Thymus (tissue), 11 donors: ENCODE data around the gene CS. TPM values are rescaled to one million over a fixed set of nuclear protein-coding genes. Genes with fewer than 3 reads are reported as not detected.

ENCODE experiments used
- DNase-seq, 9 donors: peaks; one replicate each; pipeline ENCODE4 v3.0.0-alpha.2; 2013; ENCODE audit warnings: low spot score in 9 of 9, low read depth in 6 of 9, missing footprints in 1 of 9
- H3K27ac ChIP-seq, 2 donors: one replicate each; pipeline ENCODE4 v1.5.1; 2013; ENCODE audit warnings: control low read depth in 1 of 2, low read depth in 1 of 2, low read length in 1 of 2, mild to moderate bottlenecking in 1 of 2, moderate library complexity in 1 of 2
- H3K27me3 ChIP-seq, 2 donors: one replicate each; pipeline ENCODE4 v1.5.1; 2013; ENCODE audit warnings: low read length in 1 of 2; ENCODE audit not compliant: control insufficient read depth in 2 of 2, insufficient read depth in 1 of 2
- H3K36me3 ChIP-seq, 2 donors: one replicate each; pipeline ENCODE4 v1.5.1; 2013; ENCODE audit warnings: low read length in 1 of 2, mild to moderate bottlenecking in 1 of 2, moderate library complexity in 1 of 2; ENCODE audit not compliant: control insufficient read depth in 2 of 2, insufficient read depth in 2 of 2
- H3K4me1 ChIP-seq, 2 donors: one replicate each; pipeline ENCODE4 v1.5.1; 2013; ENCODE audit warnings: low read length in 2 of 2; ENCODE audit not compliant: control insufficient read depth in 2 of 2, insufficient read depth in 2 of 2
- H3K4me3 ChIP-seq, 2 donors: one replicate each; pipeline ENCODE4 v1.5.1; 2013; ENCODE audit warnings: low read length in 2 of 2, control low read depth in 1 of 2, mild to moderate bottlenecking in 1 of 2
- H3K9me3 ChIP-seq, 2 donors: one replicate each; pipeline ENCODE4 v1.5.1; 2013; ENCODE audit warnings: low read length in 1 of 2, mild to moderate bottlenecking in 1 of 2; ENCODE audit not compliant: control insufficient read depth in 2 of 2, insufficient read depth in 1 of 2
- WGBS: extraction: QIAGEN DNeasy Blood & Tissue Kit; methylation state at CpG from one replicate; pipeline ENCODE4 v1.1.7; 2013; 5-methylcytosine and 5-hydroxymethylcytosine counted together
- polyA plus RNA-seq: library from polyadenylated mRNA; stranded (reverse); fragments of 200-250 nt; gene quantifications from one replicate; pipeline ENCODE4 v1.2.3, GENCODE V29; 2013
- total RNA-seq: library from RNA; stranded (reverse); fragments of 120-200 nt; gene quantifications from one replicate; pipeline ENCODE4 v1.2.4, GENCODE V29; 2013
- donor health status: healthy.

Gene CS
- total and polyA plus RNA-seq, 2 donors = 46.3 to 53.6 TPM

GRCh38 chr12:56224102-56224701, 75.9 kb downstream of the CS start, which contains the start of gene NABP2:
Gene NABP2, plus strand, starts transcription at chr12:56224342. Its CDS starts 515 bp downstream, at chr12:56224857.
- Histone ChIP-seq H3K4me3 (peak within 1 kb of the TSS; percentile 51 to 60), H3K4me1 (peaks cover 14 to 38% of the 10 kb centered on the region in 2 donors), H3K27ac (peak within 1 kb of the TSS; percentile 77 to 86), H3K9me3 (peaks cover 0 to 6% of the 10 kb centered on the region in 2 donors), H3K27me3 (no peaks in the 10 kb centered on the region), H3K36me3 (peaks cover 0 to 7% of the 10 kb centered on the region in 2 donors)
- under 1% methylated on average over 41 of the region's 41 CpGs for WGBS
- DNase-seq = peak; percentile 76 to 93 (median 86)

GRCh38 chr12:56223571-56224101, 76.5 kb downstream of the CS start:
- Histone ChIP-seq H3K36me3 (peaks cover 0 to 2% of the 10 kb centered on the region in 2 donors), H3K9me3 (peaks cover 0 to 6% of the 10 kb centered on the region in 2 donors), H3K27me3 (no peaks in the 10 kb centered on the region), H3K4me3 (peak overlapping the region; percentile 51 to 60), H3K4me1 (peaks cover 14 to 38% of the 10 kb centered on the region in 2 donors), H3K27ac (peak overlapping the region; percentile 77 to 86)
- 28% methylated on average over 15 of the region's 15 CpGs for whole genome bisulfite sequencing
- DNase-seq = peak in 1 of 9 donors; percentile 25

- H3K27ac ChIP-seq = peak overlapping the region; percentile 87 to 98
- no peaks in the 10 kb centered on the region for H3K27me3 ChIP-seq
- H3K9me3 ChIP-seq = peaks cover 0 to 6% of the 10 kb centered on the region in 2 donors
- H3K36me3 ChIP-seq = no peaks in the 10 kb centered on the region
- DNase-seq = no peak
- 14% methylated on average over 4 of the region's 4 CpGs for WGBS
- H3K4me1 ChIP-seq = peaks cover 14 to 38% of the 10 kb centered on the region in 2 donors
- H3K4me3 ChIP-seq = peak overlapping the region; percentile 74 to 95
Observed at GRCh38 chr12:56222531-56222895, 77.6 kb downstream of the CS start.

- Histone ChIP-seq H3K4me1 (peaks cover 14 to 38% of the 10 kb centered on the region in 2 donors), H3K36me3 (no peaks in the 10 kb centered on the region), H3K27me3 (no peaks in the 10 kb centered on the region), H3K9me3 (peaks cover 0 to 6% of the 10 kb centered on the region in 2 donors), H3K4me3 (peak within 1 kb of the TSS; percentile 74 to 95), H3K27ac (peak within 1 kb of the TSS; percentile 87 to 98)
- DNase-seq = peak; percentile 84 to 98 (median 90)
- WGBS = under 1% methylated on average over 42 of the region's 42 CpGs
Observed at GRCh38 chr12:56221757-56222530, 78.2 kb downstream of the CS start, which contains the start of gene RNF41. Gene RNF41, minus strand, starts transcription at chr12:56221922. Its CDS starts 7,875 bp downstream, at chr12:56214047.

Other genes with a start within 250 kb of the CS start
- gene ERBB3, start 220.2 kb downstream of the CS start, total RNA-seq = 1.4 TPM
- gene ERBB3, start 220.2 kb downstream of the CS start, polyA plus RNA-seq = 4.3 TPM
- gene PA2G4, start 195.8 kb downstream of the CS start, total RNA-seq = 170 TPM
- gene PA2G4, start 195.8 kb downstream of the CS start, polyA plus RNA-seq = 67.9 TPM
- 9,819 TPM for gene RPL41, start 183.7 kb downstream of the CS start, total RNA-seq
- 5,569 TPM for gene RPL41, start 183.7 kb downstream of the CS start, polyA plus RNA-seq
- 4.3 TPM for gene ZC3H10, start 182.1 kb downstream of the CS start, total RNA-seq
- gene ZC3H10, start 182.1 kb downstream of the CS start, polyA plus RNA-seq = 3.1 TPM
- gene ESYT1, start 172.1 kb downstream of the CS start, total RNA-seq = 63.4 TPM
- gene ESYT1, start 172.1 kb downstream of the CS start, polyA plus RNA-seq = 39.2 TPM
- 101 TPM for gene MYL6B, start 147.7 kb downstream of the CS start, total RNA-seq
- 60.9 TPM for gene MYL6B, start 147.7 kb downstream of the CS start, polyA plus RNA-seq
- gene MYL6, start 142.0 kb downstream of the CS start, total RNA-seq = 2,051 TPM
- 2,137 TPM for gene MYL6, start 142.0 kb downstream of the CS start, polyA plus RNA-seq
- gene SMARCC2, start 110.8 kb downstream of the CS start, total RNA-seq = 20.3 TPM
- 25.9 TPM for gene SMARCC2, start 110.8 kb downstream of the CS start, polyA plus RNA-seq
- 26.8 TPM for gene RNF41, start 78.4 kb downstream of the CS start, total RNA-seq
- gene RNF41, start 78.4 kb downstream of the CS start, polyA plus RNA-seq = 18.3 TPM
- 21.6 TPM for gene NABP2, start 76.0 kb downstream of the CS start, total RNA-seq
- 16.0 TPM for gene NABP2, start 76.0 kb downstream of the CS start, polyA plus RNA-seq
- gene SLC39A5, start 70.3 kb downstream of the CS start, total RNA-seq = 0.24 TPM
- gene SLC39A5, start 70.3 kb downstream of the CS start, polyA plus RNA-seq = 0.30 TPM
- gene ANKRD52, start 41.9 kb downstream of the CS start, total RNA-seq = 2.9 TPM
- gene ANKRD52, start 41.9 kb downstream of the CS start, polyA plus RNA-seq = 7.9 TPM
- 9.4 TPM for gene COQ10A, start 33.4 kb downstream of the CS start, total RNA-seq
- gene COQ10A, start 33.4 kb downstream of the CS start, polyA plus RNA-seq = 24.9 TPM
- 92.4 TPM for gene CNPY2, start 15.7 kb upstream of the CS start, total RNA-seq
- 83.1 TPM for gene CNPY2, start 15.7 kb upstream of the CS start, polyA plus RNA-seq
- 36.3 TPM for gene PAN2, start 33.7 kb upstream of the CS start, total RNA-seq
- 71.4 TPM for gene PAN2, start 33.7 kb upstream of the CS start, polyA plus RNA-seq
- gene IL23A, start 38.6 kb upstream of the CS start, total RNA-seq = 14.4 TPM
- gene IL23A, start 38.6 kb upstream of the CS start, polyA plus RNA-seq = 11.6 TPM
- gene STAT2, start 59.8 kb upstream of the CS start, total RNA-seq = 73.3 TPM
- 102 TPM for gene STAT2, start 59.8 kb upstream of the CS start, polyA plus RNA-seq
- not detected for gene APOF, start 62.5 kb upstream of the CS start, total RNA-seq
- gene APOF, start 62.5 kb upstream of the CS start, polyA plus RNA-seq = not detected
- 15.8 TPM for gene TIMELESS, start 149.1 kb upstream of the CS start, total RNA-seq
- gene TIMELESS, start 149.1 kb upstream of the CS start, polyA plus RNA-seq = 8.4 TPM
- gene MIP, start 154.3 kb upstream of the CS start, total RNA-seq = 0.09 TPM
- gene MIP, start 154.3 kb upstream of the CS start, polyA plus RNA-seq = 0.02 TPM
- gene SPRYD4, start 168.2 kb upstream of the CS start, total RNA-seq = 1.2 TPM
- gene SPRYD4, start 168.2 kb upstream of the CS start, polyA plus RNA-seq = 1.8 TPM
- gene GLS2, start 187.8 kb upstream of the CS start, total RNA-seq = 1.0 TPM
- 2.6 TPM for gene GLS2, start 187.8 kb upstream of the CS start, polyA plus RNA-seq
- gene RBMS2, start 221.5 kb upstream of the CS start, total RNA-seq = 3.2 TPM
- gene RBMS2, start 221.5 kb upstream of the CS start, polyA plus RNA-seq = 4.9 TPM